ENCODE results near the gene NME3. TPM values are rescaled to one million over a fixed set of nuclear protein-coding genes. Genes with fewer than 3 reads are reported as not detected.

NME3 gene
- total RNA-seq, 1 experiment from 2014 or later, result 66.9 TPM

- ChIA-PET CTCF (no interaction called here), POLR2A (ENCODE audit: unreplicated experiment) (no interaction called here)
- TF ChIP-seq EZH2 (IDR thresholded peaks at IDR 0.05; ENCODE audit: low read length, unreplicated experiment) (no peak), EZH2phosphoT487 (IDR thresholded peaks at IDR 0.05; ENCODE audit: borderline replicate concordance, low read length) (no peak)
- TF ChIP-seq, protein P1, sequence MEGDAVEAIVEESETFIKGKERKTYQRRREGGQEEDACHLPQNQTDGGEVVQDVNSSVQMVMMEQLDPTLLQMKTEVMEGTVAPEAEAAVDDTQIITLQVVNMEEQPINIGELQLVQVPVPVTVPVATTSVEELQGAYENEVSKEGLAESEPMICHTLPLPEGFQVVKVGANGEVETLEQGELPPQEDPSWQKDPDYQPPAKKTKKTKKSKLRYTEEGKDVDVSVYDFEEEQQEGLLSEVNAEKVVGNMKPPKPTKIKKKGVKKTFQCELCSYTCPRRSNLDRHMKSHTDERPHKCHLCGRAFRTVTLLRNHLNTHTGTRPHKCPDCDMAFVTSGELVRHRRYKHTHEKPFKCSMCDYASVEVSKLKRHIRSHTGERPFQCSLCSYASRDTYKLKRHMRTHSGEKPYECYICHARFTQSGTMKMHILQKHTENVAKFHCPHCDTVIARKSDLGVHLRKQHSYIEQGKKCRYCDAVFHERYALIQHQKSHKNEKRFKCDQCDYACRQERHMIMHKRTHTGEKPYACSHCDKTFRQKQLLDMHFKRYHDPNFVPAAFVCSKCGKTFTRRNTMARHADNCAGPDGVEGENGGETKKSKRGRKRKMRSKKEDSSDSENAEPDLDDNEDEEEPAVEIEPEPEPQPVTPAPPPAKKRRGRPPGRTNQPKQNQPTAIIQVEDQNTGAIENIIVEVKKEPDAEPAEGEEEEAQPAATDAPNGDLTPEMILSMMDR (conservative IDR thresholded peaks at IDR 0.05; ENCODE audit: low read depth, low read length), result no peak
- Histone ChIP-seq H3K4me2 (ENCODE audit: low read length) (no peak overlapping the region), H3K27ac (ENCODE audit: low read length) (no peak overlapping the region), H3F3A (ENCODE audit: low read length, unreplicated experiment) (no peaks in the 10 kb centered on the region), H4K20me1 (ENCODE audit: low read length) (no peaks in the 10 kb centered on the region), H3K4me1 (ENCODE audit: insufficient read depth, low read length) (no peaks in the 10 kb centered on the region), H3K36me3 (ENCODE audit: low read depth, low read length) (no peaks in the 10 kb centered on the region), H3K4me3 (ENCODE audit: low read length) (no peak overlapping the region), H3K9me3 (ENCODE audit: low read length) (no peaks in the 10 kb centered on the region), H2AFZ (ENCODE audit: low read length) (no peak overlapping the region), H3K9me2 (replicated peaks; ENCODE audit: low read length) (no peaks in the 10 kb centered on the region), H3K27me3 (ENCODE audit: low read length) (no peaks in the 10 kb centered on the region), H3K9ac (ENCODE audit: low read length) (no peak overlapping the region), H3K79me2 (ENCODE audit: low read length) (no peaks in the 10 kb centered on the region)
- ATAC-seq (no peak), DNase-seq (no peak)
- intact Hi-C loops (cut with micrococcal nuclease), result no loop called here
- BruUV-seq (replicated peaks), result no TSS peak
Observed at GRCh38 chr16:1751946-1752345, 19.4 kb downstream of the NME3 start.

DNA sequence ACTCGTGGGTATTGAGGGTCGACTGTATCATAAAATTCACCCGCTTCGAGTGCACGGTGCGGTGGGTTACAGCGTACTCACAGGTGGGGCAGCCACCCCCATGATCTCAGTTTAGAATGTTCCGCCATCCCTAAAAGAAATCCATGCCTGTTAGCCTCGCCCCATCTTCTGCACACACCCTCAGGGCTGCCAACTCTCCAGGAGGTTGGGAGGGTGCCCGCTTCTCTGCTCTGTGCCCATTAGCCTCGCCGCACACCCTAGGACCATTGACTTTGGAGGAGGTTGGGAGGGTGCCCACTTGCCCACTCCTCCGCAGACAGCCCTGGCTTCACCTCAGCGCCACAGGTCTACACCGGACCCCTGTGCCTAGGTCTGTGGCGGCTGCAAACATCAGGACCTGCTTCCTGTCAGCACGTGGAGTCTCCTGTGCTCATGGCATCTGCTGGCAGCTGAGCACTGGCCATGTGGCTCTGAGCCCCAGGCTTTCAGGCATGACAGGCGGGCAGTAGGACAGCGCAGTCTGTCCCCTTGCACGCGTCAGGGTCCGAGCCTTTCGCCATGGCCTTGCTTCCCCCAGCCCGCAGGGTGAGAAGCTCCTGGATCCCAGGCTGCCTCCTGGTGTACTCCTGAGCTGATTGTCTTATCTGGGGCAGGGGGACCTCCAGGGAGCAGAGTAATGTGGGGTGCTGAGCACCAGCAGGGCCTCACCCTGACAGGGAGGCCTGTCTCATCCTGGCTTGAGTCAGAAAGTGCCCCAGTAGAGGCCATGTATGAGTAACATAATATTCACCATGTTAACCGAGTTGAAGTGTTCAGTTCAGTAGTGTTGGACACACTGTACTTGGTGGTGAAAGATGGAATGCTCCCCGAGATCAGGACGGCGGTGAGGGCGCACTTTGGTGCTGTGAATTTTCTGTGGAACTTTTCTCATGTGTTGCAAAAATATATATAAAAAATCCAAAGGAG lies 21.9 kb downstream of the NME3 start:
- DNase-seq (no peak), ATAC-seq (no peak)
- no TSS peak for BruUV-seq (replicated peaks)
- no peaks in the 10 kb centered on the region for H3K36me3 ChIP-seq (ENCODE audit: low read depth, low read length)
- no peaks in the 10 kb centered on the region for H3K9me3 ChIP-seq (ENCODE audit: low read length)
- H3K27me3 ChIP-seq (ENCODE audit: low read length), result no peaks in the 10 kb centered on the region
- POLR2A ChIA-PET (ENCODE audit: unreplicated experiment), result no interaction called here
- H3K79me2 ChIP-seq (ENCODE audit: low read length), result no peaks in the 10 kb centered on the region
- no peak overlapping the region for H3K9ac ChIP-seq (ENCODE audit: low read length)
- TF ChIP-seq EZH2phosphoT487 (IDR thresholded peaks at IDR 0.05; ENCODE audit: borderline replicate concordance, low read length) (no peak), EZH2 (IDR thresholded peaks at IDR 0.05; ENCODE audit: low read length, unreplicated experiment) (no peak)
- TF ChIP-seq, protein P1 (conservative IDR thresholded peaks at IDR 0.05; ENCODE audit: low read depth, low read length), result no peak
- H3K27ac ChIP-seq (ENCODE audit: low read length), result no peak overlapping the region
- H3K4me1 ChIP-seq (ENCODE audit: insufficient read depth, low read length), result no peaks in the 10 kb centered on the region
- no peak overlapping the region for H2AFZ ChIP-seq (ENCODE audit: low read length)
- CTCF ChIA-PET, result no interaction called here
- H3F3A ChIP-seq (ENCODE audit: low read length, unreplicated experiment), result no peaks in the 10 kb centered on the region
- H3K4me3 ChIP-seq (ENCODE audit: low read length), result no peak overlapping the region
- H4K20me1 ChIP-seq (ENCODE audit: low read length), result no peaks in the 10 kb centered on the region
- H3K4me2 ChIP-seq (ENCODE audit: low read length), result no peak overlapping the region
- intact Hi-C loops (cut with micrococcal nuclease), result no loop called here
- H3K9me2 ChIP-seq (replicated peaks; ENCODE audit: low read length), result no peaks in the 10 kb centered on the region

DNA sequence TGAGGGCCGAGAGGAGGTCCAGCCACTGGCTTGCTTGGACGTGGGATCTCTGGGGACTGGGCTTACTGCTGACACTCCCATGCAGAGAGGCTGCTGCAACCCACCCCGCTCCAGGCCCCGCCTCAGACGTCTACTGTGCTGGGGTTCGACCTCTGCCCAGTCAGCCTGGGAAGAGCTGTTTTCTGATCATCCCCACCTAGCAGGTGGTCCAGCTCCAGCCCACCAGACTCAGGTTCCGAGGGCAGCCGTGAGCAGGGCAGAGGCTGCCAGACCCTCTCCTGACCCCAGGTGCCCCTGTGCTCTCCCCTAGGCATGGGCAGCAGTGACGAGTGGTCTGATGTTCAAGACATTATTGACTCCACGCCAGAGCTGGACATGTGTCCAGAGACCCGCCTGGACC lies 23.4 kb downstream of the NME3 start:
- TF ChIP-seq, protein P1 (conservative IDR thresholded peaks at IDR 0.05; ENCODE audit: low read depth, low read length), result no peak
- TF ChIP-seq EZH2phosphoT487 (IDR thresholded peaks at IDR 0.05; ENCODE audit: borderline replicate concordance, low read length), result no peak
- no peak for TF ChIP-seq EZH2 (IDR thresholded peaks at IDR 0.05; ENCODE audit: low read length, unreplicated experiment)
- no TSS peak for BruUV-seq (replicated peaks)
- no peaks in the 10 kb centered on the region for H3F3A ChIP-seq (ENCODE audit: low read length, unreplicated experiment)
- H3K4me3 ChIP-seq (ENCODE audit: low read length), result no peak overlapping the region
- no peaks in the 10 kb centered on the region for H4K20me1 ChIP-seq (ENCODE audit: low read length)
- no peak overlapping the region for H3K9ac ChIP-seq (ENCODE audit: low read length)
- H3K4me2 ChIP-seq (ENCODE audit: low read length), result no peak overlapping the region
- H3K4me1 ChIP-seq (ENCODE audit: insufficient read depth, low read length), result no peaks in the 10 kb centered on the region
- no peaks in the 10 kb centered on the region for H3K36me3 ChIP-seq (ENCODE audit: low read depth, low read length)
- no peaks in the 10 kb centered on the region for H3K79me2 ChIP-seq (ENCODE audit: low read length)
- intact Hi-C loops (cut with micrococcal nuclease), result no loop called here
- POLR2A ChIA-PET (ENCODE audit: unreplicated experiment), result no interaction called here
- DNase-seq, result no peak
- H3K27me3 ChIP-seq (ENCODE audit: low read length), result no peaks in the 10 kb centered on the region
- H3K27ac ChIP-seq (ENCODE audit: low read length), result no peak overlapping the region
- no peak for ATAC-seq
- H3K9me2 ChIP-seq (replicated peaks; ENCODE audit: low read length), result no peaks in the 10 kb centered on the region
- H2AFZ ChIP-seq (ENCODE audit: low read length), result no peak overlapping the region
- H3K9me3 ChIP-seq (ENCODE audit: low read length), result no peaks in the 10 kb centered on the region
- CTCF ChIA-PET, result no interaction called here
